ENCODE data around the gene MASP1. TPM values are rescaled to one million over a fixed set of nuclear protein-coding genes. Genes with fewer than 3 reads are reported as not detected.

MASP1 gene
- total and polyA plus RNA-seq, 2 of the 4 experiments (the other 2 are of a cell fraction), result 13.1 to 16.2 TPM

DNA sequence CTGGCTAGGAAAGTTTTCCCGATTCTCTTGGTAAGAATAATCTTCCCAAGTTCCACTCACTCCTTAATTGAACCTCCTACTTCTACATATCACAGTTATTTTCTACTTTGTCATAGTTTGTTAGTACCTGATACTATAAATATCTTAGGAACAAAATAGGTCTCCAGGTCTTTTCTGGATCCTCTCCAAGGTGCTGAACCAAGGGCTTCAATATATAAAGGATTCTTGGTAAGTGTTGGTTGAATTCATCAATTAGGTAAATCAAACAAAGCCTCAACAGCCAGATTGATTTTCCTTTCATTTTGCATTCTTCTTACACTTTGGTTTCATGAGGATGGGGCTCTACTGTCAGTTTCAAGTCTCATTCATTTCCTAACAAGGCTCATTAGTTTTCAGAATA, 49.0 kb upstream of the MASP1 start:
- Histone ChIP-seq H3K27ac (ENCODE audit: insufficient read depth, low read length) (no peak overlapping the region), H3K4me3 (ENCODE audit: insufficient read depth, low read depth, low read length) (no peak overlapping the region), H3K4me1 (ENCODE audit: control insufficient read depth, insufficient read depth, low read length) (no peaks in the 10 kb centered on the region), H3K79me1 (ENCODE audit: low read depth in 1 of 2, low read length in 2 of 2) (no peaks in the 10 kb centered on the region), H2AFZ (replicated peaks; ENCODE audit: low read length, poor library complexity) (no peak overlapping the region), H3K4me2 (ENCODE audit: low read depth, low read length) (no peak overlapping the region), H3K56ac (ENCODE audit: extremely low read depth, insufficient read depth, low read length) (no peak overlapping the region), H2BK20ac (ENCODE audit: low read depth, low read length) (no peak overlapping the region), H4K5ac (ENCODE audit: low read depth, low read length) (no peak overlapping the region), H3K18ac (ENCODE audit: low read depth, low read length) (no peak overlapping the region), H2BK15ac (ENCODE audit: low read depth, low read length) (no peak overlapping the region), H3K9me3 (ENCODE audit: control insufficient read depth, insufficient read depth, low read length) (no peaks in the 10 kb centered on the region), H2BK5ac (ENCODE audit: low read depth, low read length, poor library complexity, severe bottlenecking) (no peak overlapping the region), H3K14ac (replicated peaks; ENCODE audit: low read depth, low read length) (no peak overlapping the region), H4K91ac (ENCODE audit: insufficient read depth, low read depth, low read length) (no peak overlapping the region), H2AK9ac (replicated peaks; ENCODE audit: low read depth, low read length, poor library complexity) (no peak overlapping the region), H3K36me3 (ENCODE audit: control insufficient read depth, insufficient read depth, low read length) (no peaks in the 10 kb centered on the region), H3K27me3 (ENCODE audit: control insufficient read depth, insufficient read depth, low read length) (peaks cover 8% of the 10 kb centered on the region), H2BK120ac (ENCODE audit: low read depth, low read length) (no peak overlapping the region), H4K8ac (ENCODE audit: low read depth in 2 of 2, low read length in 2 of 2) (no peak overlapping the region), H3K9ac (ENCODE audit: low read depth, low read length) (no peak overlapping the region), H3K23ac (ENCODE audit: low read depth, low read length) (no peak overlapping the region), H3K9me1 (ENCODE audit: insufficient read depth, low read length) (no peaks in the 10 kb centered on the region), H4K20me1 (ENCODE audit: insufficient read depth, low read length) (no peaks in the 10 kb centered on the region), H3K4ac (ENCODE audit: low read depth, low read length) (no peak overlapping the region), H2AK5ac (ENCODE audit: low read depth, low read length) (no peak overlapping the region)
- in situ Hi-C loops (cut with MboI; ENCODE audit: low sequenced_read_pairs) (no loop called here), intact Hi-C loops (cut with micrococcal nuclease) (no loop called here), dilution Hi-C loops (cut with HindIII; ENCODE audit: low sequenced_read_pairs, unreplicated experiment) (no loop called here)
- WGBS, 2 experiments (ENCODE audit: extremely low coverage in 2 of 2, insufficient read length in 1 of 2), result no CpG with 5 or more reads among the region's 1 CpG
- TF ChIP-seq RAD21 (IDR thresholded peaks at IDR 0.05; ENCODE audit: low read length), result no peak
- no peak for TF ChIP-seq MXI1 (IDR thresholded peaks at IDR 0.05; ENCODE audit: borderline replicate concordance, low read depth, low read length)
- TF ChIP-seq MAZ (IDR thresholded peaks at IDR 0.05; ENCODE audit: borderline replicate concordance, low read depth, low read length), result no peak
- no peak for TF ChIP-seq NFE2L2 (IDR thresholded peaks at IDR 0.05; ENCODE audit: low read depth, low read length)
- TF ChIP-seq FOS (IDR thresholded peaks at IDR 0.05; ENCODE audit: low read depth, low read length), result no peak
- TF ChIP-seq MAFK (IDR thresholded peaks at IDR 0.05; ENCODE audit: low read depth, low read length), result no peak
- TF ChIP-seq, protein P1, sequence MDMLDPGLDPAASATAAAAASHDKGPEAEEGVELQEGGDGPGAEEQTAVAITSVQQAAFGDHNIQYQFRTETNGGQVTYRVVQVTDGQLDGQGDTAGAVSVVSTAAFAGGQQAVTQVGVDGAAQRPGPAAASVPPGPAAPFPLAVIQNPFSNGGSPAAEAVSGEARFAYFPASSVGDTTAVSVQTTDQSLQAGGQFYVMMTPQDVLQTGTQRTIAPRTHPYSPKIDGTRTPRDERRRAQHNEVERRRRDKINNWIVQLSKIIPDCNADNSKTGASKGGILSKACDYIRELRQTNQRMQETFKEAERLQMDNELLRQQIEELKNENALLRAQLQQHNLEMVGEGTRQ (IDR thresholded peaks at IDR 0.05; ENCODE audit: low read depth, low read length), result no peak
- no peak for TF ChIP-seq RCOR1 (IDR thresholded peaks at IDR 0.05; ENCODE audit: insufficient replicate concordance, low read length)
- no peak for TF ChIP-seq BHLHE40 (IDR thresholded peaks at IDR 0.05; ENCODE audit: low read depth, low read length)
- no peak for TF ChIP-seq POLR2A (IDR thresholded peaks at IDR 0.05; ENCODE audit: low read depth, low read length)
- TF ChIP-seq CEBPB (IDR thresholded peaks at IDR 0.05; ENCODE audit: low read depth, low read length), result no peak
- TF ChIP-seq CHD1 (IDR thresholded peaks at IDR 0.05; ENCODE audit: low read depth, low read length), result no peak
- DNase-seq (no peak), ATAC-seq (ENCODE audit: low read depth) (no peak)
- ChIA-PET POLR2A (ENCODE audit: unreplicated experiment) (no interaction called here), CTCF (interaction anchor here (0.6 kb wide), 1 partner anchor 331 kb away, joined by 3 read pairs; no protein-coding TSS in a partner anchor)
- BruUV-seq (replicated peaks), result no TSS peak

Data from IMR-90 (cell line).